B cell (primary cell): ENCODE data around the gene KRTAP5-2. TPM values are rescaled to one million over a fixed set of nuclear protein-coding genes. Genes with fewer than 3 reads are reported as not detected.
A peak's percentile ranks its signal among the peaks of the same experiment; 100 is the strongest.

Source experiments
- ATAC-seq: fragments of 200-7000 bp; cut with Tn5 transposase; one replicate; pipeline ENCODE4 v1.10.0; 2021; ENCODE audit warnings: low read depth, mild to moderate bottlenecking, moderate number of reproducible peaks, moderate library complexity
- CTCF ChIA-PET: fragments of 350-600 bp; sonication (Branson Sonifier 250); formaldehyde crosslinking; loops from one replicate; lab custom pipeline; 2021; ENCODE audit warnings: antibody characterized with exemption, inconsistent platforms; lab: Charles Lee
- POLR2A ChIA-PET: fragments of 350-600 bp; sonication (Branson Sonifier 250); formaldehyde crosslinking; loops from one replicate; lab custom pipeline; 2021; ENCODE audit warnings: antibody characterized with exemption; lab: Charles Lee
- DNase-seq: peaks from one replicate; pipeline ENCODE4 v3.0.0; 2013
- H2AFZ ChIP-seq: 2 replicates; pipeline ENCODE4 v1.6.1; 2012; ENCODE audit warnings: mild to moderate bottlenecking, low read depth, low read length; ENCODE audit not compliant: insufficient read depth, poor library complexity, severe bottlenecking
- H3K27ac ChIP-seq, 2 donors: 1 replicate in 1 of 2; 2 replicates in 1 of 2; pipeline ENCODE4 v1.5.1; 2012 to 2013; ENCODE audit warnings: low read length in 2 of 2, mild to moderate bottlenecking in 2 of 2, moderate library complexity in 1 of 2
- H3K27me3 ChIP-seq, 4 experiments: fragments of 200-600 bp in 1 of 4; sonication (generic) in 1 of 4; replicated peaks in 1 of 4; 1 replicate in 2 of 4; 2 replicates in 2 of 4; pipeline versions ENCODE4 v1.6.1 to v1.7.0; 2013 to 2016; ENCODE audit warnings: low read length in 3 of 4, mild to moderate bottlenecking in 2 of 4, mixed read lengths in 1 of 4, moderate library complexity in 1 of 4; ENCODE audit not compliant: insufficient read depth in 4 of 4, control insufficient read depth in 3 of 4; ENCODE audit errors: control extremely low read depth in 1 of 4
- H3K36me3 ChIP-seq, 2 experiments: replicated peaks in 1 of 2; 1 replicate in 1 of 2; 2 replicates in 1 of 2; pipeline versions ENCODE4 v1.6.1 to v1.7.1; 2013; ENCODE audit warnings: low read length in 1 of 2; ENCODE audit not compliant: insufficient read depth in 2 of 2, control insufficient read depth in 1 of 2; ENCODE audit errors: control extremely low read depth in 1 of 2, extremely low read depth in 1 of 2
- H3K4me1 ChIP-seq, 2 donors: fragments of 200-600 bp in 1 of 2; sonication (generic) in 1 of 2; 1 replicate in 1 of 2; 2 replicates in 1 of 2; pipeline versions ENCODE4 v1.5.1 to v1.6.1; 2013 to 2017; ENCODE audit warnings: low read length in 2 of 2; ENCODE audit not compliant: control insufficient read depth in 2 of 2, insufficient read depth in 2 of 2
- H3K4me2 ChIP-seq: replicated peaks from 2 replicates; pipeline ENCODE3; 2012; ENCODE audit warnings: mild to moderate bottlenecking, low read depth, low read length; ENCODE audit not compliant: poor library complexity, severe bottlenecking
- H3K4me3 ChIP-seq, 5 experiments: fragments of 200-600 bp in 1 of 5; sonication (generic) in 1 of 5; 1 replicate in 3 of 5; 2 replicates in 2 of 5; pipeline versions ENCODE4 v1.5.1 to v1.7.0; 2011 to 2016; ENCODE audit warnings: low read length in 4 of 5, mild to moderate bottlenecking in 4 of 5, low read depth in 2 of 5, control low read depth in 1 of 5, moderate library complexity in 1 of 5; ENCODE audit not compliant: insufficient read depth in 1 of 5; ENCODE audit errors: control extremely low read depth in 1 of 5, extremely low read depth in 1 of 5
- H3K79me2 ChIP-seq: fragments of 200-600 bp; sonication (generic); one replicate; pipeline ENCODE4 v1.6.0; 2016; ENCODE audit warnings: low read length; ENCODE audit not compliant: control insufficient read depth, insufficient read depth
- H3K9ac ChIP-seq: fragments of 200-600 bp; sonication (generic); 2 replicates; pipeline ENCODE4 v1.6.1; 2017; ENCODE audit warnings: mild to moderate bottlenecking, low read length, moderate library complexity
- H3K9me3 ChIP-seq, 3 donors: one replicate each; pipeline versions ENCODE4 v1.6.1 to v1.7.1; 2013; ENCODE audit warnings: low read length in 2 of 3; ENCODE audit not compliant: control insufficient read depth in 2 of 3, insufficient read depth in 1 of 3; ENCODE audit errors: control extremely low read depth in 1 of 3
- H4K20me1 ChIP-seq: 2 replicates; pipeline ENCODE4 v1.6.0; 2012; ENCODE audit warnings: mild to moderate bottlenecking, low read length; ENCODE audit not compliant: insufficient read depth, control insufficient read depth, poor library complexity, severe bottlenecking
- H3K27ac Mint-ChIP-seq: one replicate; pipeline ENCODE4 v1.8.0; 2021; ENCODE audit warnings: mixed read lengths
- H3K27me3 Mint-ChIP-seq: one replicate; pipeline ENCODE4 v1.8.0; 2021; ENCODE audit warnings: mixed read lengths
- H3K4me1 Mint-ChIP-seq: one replicate; pipeline ENCODE4 v1.8.0; 2021; ENCODE audit warnings: mixed read lengths
- H3K4me3 Mint-ChIP-seq: one replicate; pipeline ENCODE4 v1.8.0; 2021; ENCODE audit warnings: mixed read lengths
- H3K9me3 Mint-ChIP-seq: one replicate; pipeline ENCODE4 v1.8.0; 2022; ENCODE audit warnings: mixed read lengths; ENCODE audit not compliant: insufficient read depth
- EZH2 ChIP-seq: IDR thresholded peaks from 2 replicates; pipeline ENCODE4 v1.6.1; 2012; ENCODE audit warnings: borderline replicate concordance, low read depth, mild to moderate bottlenecking, moderate library complexity, low read length; ENCODE audit not compliant: insufficient read depth, poor library complexity, severe bottlenecking
- WGBS: methylation state at CpG from one replicate; pipeline ENCODE4 v1.1.5; 2013; ENCODE audit warnings: missing lambda C conversion rate; ENCODE audit not compliant: insufficient coverage; 5-methylcytosine and 5-hydroxymethylcytosine counted together
- intact Hi-C: fragments of 100-400 bp; cut with micrococcal nuclease; formaldehyde crosslinking; loops from one replicate; pipeline ENCODE4 v1.10.0; 2022
- polyA plus RNA-seq: library from polyadenylated mRNA; depleted of rRNA; stranded (reverse); fragments of >200 nt; gene quantifications from 2 replicates; pipeline ENCODE4 v1.2.3, GENCODE V29; 2012
- total RNA-seq, 2 donors: library from RNA; stranded (reverse); fragments of 120-200 nt in 1 of 2; gene quantifications; 1 replicate in 1 of 2; 2 replicates in 1 of 2; pipeline versions ENCODE4 v1.2.3 to v1.2.4, GENCODE V29; 2013 to 2022
- TF ChIP-seq, protein P1 (sequence below): fragments of 200-600 bp; IDR thresholded peaks from one replicate; pipeline ENCODE4 v1.8.0; 2022; ENCODE audit warnings: antibody characterized with exemption, mild to moderate bottlenecking

Gene KRTAP5-2
- total and polyA plus RNA-seq, 2 donors (not counting 1 experiment from before 2014, with no cell fraction given): 0.36 TPM; not detected in 1

DNA sequence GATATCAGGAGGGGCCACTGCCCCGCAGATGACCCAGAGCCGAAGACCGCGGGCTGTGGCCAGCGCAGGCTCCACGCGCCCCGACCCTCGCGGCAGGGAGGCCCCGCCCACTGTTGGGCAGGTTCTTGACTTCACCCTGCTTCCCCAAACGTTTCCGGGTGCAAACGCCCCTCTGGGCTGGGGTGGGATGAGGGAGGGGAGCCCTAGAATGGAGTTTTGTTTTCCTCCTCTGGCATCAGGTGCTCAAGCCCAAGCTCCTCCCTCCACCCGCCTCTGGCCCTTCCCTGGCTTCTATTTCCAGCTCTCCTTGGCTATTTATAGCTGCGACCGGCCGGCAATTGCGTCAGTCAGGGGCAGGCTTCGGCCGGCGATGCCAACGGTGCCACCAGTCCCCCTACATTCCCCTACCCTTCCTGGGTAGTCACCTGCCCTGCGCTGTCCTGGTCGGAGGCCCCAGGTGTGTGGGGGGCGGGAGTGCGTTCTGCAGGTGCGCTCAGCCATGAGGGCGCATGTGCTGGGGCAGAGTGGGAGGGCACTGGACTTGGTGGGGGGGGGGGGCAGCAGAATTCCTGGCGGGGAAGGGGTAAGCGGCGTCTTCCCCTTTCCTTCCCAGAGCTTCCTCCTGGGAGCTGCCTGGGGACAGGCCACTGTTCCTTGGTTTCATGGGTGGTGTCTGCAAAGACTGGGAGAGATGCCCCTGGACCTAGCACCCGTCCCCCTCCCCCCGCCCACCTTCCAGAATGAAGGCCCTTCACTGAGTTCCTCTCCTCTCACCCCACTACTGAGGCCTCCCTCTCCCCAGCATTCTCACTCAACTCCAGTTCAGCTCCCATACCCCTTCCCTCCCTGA, 49.6 kb downstream of the KRTAP5-2 start:
- peak overlapping the region; percentile 66 for H3K4me3 Mint-ChIP-seq
- Histone ChIP-seq H3K9ac (peak overlapping the region; percentile 54), H2AFZ (peak overlapping the region; percentile 65), H3K36me3 (no peaks in the 10 kb centered on the region), H4K20me1 (peaks cover 8% of the 10 kb centered on the region), H3K9me3 (peaks cover 0 to 10% (median 0%) of the 10 kb centered on the region in 3 donors), H3K4me2 (peak overlapping the region; percentile 95), H3K27ac (no peak overlapping the region), H3K79me2 (no peaks in the 10 kb centered on the region), H3K27me3 (peaks cover 0 to 59% (median 19%) of the 10 kb centered on the region in 4 experiments), H3K4me3 (peak overlapping the region in 4 of 5 experiments; percentile 21 to 59 (median 40)), H3K4me1 (peaks cover 23 to 27% of the 10 kb centered on the region in 2 donors)
- peak overlapping the region; percentile 32 for H3K27ac Mint-ChIP-seq
- POLR2A ChIA-PET: interaction anchor here (0.5 to 2.2 kb wide), 2 partner anchors 25 to 291 kb away, joined by 4 to 9 read pairs; no protein-coding TSS in a partner anchor
- peak; percentile 44 for DNase-seq
- WGBS: 16% methylated on average over 23 of the region's 34 CpGs
- ATAC-seq: peak; percentile 20
- H3K27me3 Mint-ChIP-seq: peaks cover 21% of the 10 kb centered on the region
- CTCF ChIA-PET: interaction anchor here (0.9 to 2.5 kb wide), 2 partner anchors 26 to 27 kb away, joined by 3 to 15 read pairs; no protein-coding TSS in a partner anchor
- TF ChIP-seq, protein P1, sequence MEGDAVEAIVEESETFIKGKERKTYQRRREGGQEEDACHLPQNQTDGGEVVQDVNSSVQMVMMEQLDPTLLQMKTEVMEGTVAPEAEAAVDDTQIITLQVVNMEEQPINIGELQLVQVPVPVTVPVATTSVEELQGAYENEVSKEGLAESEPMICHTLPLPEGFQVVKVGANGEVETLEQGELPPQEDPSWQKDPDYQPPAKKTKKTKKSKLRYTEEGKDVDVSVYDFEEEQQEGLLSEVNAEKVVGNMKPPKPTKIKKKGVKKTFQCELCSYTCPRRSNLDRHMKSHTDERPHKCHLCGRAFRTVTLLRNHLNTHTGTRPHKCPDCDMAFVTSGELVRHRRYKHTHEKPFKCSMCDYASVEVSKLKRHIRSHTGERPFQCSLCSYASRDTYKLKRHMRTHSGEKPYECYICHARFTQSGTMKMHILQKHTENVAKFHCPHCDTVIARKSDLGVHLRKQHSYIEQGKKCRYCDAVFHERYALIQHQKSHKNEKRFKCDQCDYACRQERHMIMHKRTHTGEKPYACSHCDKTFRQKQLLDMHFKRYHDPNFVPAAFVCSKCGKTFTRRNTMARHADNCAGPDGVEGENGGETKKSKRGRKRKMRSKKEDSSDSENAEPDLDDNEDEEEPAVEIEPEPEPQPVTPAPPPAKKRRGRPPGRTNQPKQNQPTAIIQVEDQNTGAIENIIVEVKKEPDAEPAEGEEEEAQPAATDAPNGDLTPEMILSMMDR: no peak
- no peak for TF ChIP-seq EZH2
- H3K9me3 Mint-ChIP-seq: no peaks in the 10 kb centered on the region
- intact Hi-C loops: no loop called here
- H3K4me1 Mint-ChIP-seq: peaks cover 16% of the 10 kb centered on the region
